Stimulated activated CD4-positive, alpha-beta T cell treated with anti-CD3 and anti-CD28 coated beads, Interleukin-15, amount 100 ng/mL, for 1 hour (primary cell): ENCODE data around the gene PSMD1.
"Not testable (repeated sequence)": the region's sequence is repeated elsewhere in the genome, so short reads cannot be mapped to it uniquely, and the experiment has no call there.

Experiments
- DNase-seq, 2 donors: peaks; one replicate each; pipeline ENCODE4 v3.0.0-alpha.2; 2020; ENCODE audit warnings: low read depth in 1 of 2, low spot score in 1 of 2

The PSMD1 gene

DNA sequence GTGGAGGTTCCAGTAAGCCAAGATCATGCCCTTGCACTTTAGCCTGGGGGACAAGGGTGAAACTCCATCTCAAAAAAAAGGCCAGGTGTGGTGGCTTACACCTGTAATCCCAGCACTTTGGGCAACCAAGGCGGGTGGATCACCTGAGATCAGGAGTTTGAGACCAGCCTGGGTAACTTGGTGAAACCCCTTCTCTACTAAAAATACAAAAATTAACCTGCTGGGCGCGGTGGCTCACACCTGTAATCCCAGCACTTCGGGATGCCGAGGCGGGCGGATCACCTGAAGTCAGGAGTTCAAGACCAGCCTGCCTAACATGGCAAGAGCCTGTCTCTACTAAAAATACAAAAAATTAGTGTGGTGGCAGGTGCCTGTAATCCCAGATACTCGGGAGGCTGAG lies 84.1 kb downstream of the PSMD1 start:
- DNase-seq, result not testable (repeated sequence)

DNA sequence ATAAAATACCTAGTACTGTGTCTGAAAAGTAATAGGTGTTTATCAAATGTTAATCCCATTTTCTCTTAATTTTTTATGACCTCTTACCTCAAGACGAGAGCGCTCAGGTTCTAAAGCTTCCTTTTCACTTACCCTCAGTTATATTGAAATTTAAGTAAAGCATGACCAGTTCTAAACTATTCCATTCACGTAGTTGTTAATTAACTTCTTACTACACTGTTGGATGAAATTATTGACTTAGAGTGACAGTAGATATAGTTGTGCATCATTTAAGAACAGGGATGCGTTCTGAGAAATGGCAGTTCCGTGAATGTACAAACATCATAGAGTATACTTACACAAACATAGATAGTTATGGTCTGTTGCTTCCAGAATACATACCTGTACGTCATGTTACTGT lies 88.2 kb downstream of the PSMD1 start:
- no peak for DNase-seq

DNA sequence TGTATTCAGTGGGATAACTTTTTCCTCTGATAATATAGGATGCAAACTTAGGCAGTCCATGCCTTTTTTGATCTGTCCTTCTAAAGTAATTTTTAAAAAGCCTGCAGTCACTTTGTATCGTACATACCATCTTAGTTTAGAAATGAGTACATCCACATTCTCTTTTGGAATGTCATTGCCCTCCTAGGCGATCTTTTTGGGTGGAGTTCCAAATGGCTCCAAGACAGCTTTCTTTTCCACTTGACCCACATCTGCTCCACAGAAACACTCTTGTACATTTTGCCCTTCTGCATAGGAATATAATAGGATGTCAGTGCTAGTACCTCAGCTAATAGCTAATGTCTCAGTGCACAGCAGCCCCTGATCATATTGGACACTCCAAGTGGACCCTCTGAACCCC lies 90.0 kb downstream of the PSMD1 start:
- DNase-seq, result no peak

DNA sequence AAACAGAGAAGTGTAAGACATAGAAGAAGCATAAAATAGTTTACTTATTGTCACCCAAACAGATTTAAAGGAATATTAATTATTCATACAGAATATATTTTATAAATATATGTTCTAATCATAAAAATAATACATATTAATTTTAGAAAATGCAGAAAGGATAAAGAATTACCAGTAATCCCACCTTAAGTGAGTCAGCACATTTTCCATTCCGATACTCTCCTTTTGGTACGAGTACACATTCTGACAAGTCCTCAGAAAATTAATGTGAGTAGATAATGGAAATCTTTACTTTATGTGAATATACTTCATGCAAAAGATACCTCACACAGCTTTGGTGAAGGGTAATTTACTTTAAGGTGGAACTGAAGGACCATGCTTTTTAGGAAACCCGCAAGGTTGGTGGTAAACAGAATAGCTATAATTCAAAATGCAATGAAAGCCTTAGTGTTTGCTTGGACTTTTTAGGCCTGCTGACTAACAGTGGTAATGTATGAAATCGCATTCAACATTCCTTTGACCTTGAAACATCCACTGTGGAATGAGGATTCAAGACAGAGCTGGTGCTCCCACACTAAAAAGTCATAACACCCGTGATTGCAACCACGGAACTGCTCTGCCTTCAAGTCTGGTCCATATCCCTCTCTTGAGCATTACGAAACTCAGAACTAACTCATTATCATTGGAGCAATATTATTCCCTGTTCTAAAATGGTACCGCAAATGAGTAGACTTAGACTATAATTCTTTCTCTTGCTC lies 96.3 kb downstream of the PSMD1 start:
- DNase-seq, result no peak

DNA sequence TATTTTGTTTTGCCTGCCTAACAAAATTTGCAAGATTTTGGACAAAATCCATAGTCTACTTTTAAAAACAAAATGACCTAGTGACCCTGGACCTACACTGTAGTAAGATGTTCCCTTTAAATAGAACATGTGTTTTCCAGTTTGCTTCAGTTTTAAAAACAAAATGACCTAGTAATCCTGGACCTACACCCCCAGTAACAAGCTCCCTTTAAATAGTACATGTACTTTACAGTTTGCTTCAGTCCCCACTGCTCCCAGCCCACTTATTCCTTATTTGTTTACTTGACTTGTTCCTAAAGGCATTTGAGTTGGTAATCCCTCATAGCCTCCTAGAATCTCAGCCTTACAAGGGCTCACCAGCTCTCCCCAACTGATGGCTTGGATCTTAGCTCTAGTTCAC lies 102.6 kb downstream of the PSMD1 start:
- DNase-seq, result no peak

DNA sequence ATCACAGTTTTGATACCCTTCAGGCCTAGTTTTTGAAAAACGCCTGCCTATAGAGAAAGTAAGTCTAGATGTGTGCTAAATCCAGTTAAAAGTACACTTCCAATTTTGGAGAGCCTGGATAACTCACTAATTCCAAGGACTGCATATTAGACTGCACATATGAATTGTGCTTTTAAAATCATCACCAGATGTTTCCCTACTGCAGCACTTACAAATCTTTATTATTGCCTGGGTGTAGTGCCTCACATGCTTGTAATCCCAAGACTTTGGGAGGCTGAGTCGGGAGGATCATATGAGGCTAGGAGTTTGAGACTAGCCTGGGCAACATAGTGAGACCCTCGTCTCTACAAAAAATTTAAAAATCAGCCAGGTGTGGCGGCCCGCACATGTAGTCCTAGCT lies 104.0 kb downstream of the PSMD1 start:
- DNase-seq, result no peak

DNA sequence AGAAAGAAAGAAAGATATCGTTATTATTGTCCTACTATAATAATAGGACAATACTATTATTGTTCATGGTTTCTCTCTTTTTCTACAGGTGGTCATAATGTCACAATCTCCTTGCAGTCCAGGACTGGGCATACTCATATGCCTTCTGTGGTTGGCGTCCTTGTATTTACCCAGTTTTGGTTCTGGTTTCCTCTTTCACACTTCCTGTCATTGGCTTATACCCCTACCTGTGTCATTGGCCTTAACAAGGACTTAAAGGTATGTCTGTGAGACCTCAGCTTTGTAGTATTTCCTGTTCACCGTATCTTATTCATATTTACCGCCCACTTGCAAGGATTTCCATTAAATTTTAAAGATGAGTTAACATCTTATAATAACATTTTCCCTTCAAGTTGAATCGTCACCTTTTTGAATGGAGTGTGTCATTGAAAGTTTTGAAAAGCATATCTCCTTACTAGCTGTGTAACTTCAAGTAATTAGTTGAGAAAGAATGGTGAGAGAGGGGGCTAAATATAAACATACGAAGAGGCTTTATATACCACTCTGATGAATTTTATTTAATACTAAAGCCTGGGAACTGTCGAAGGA lies 104.7 kb downstream of the PSMD1 start:
- no peak for DNase-seq

DNA sequence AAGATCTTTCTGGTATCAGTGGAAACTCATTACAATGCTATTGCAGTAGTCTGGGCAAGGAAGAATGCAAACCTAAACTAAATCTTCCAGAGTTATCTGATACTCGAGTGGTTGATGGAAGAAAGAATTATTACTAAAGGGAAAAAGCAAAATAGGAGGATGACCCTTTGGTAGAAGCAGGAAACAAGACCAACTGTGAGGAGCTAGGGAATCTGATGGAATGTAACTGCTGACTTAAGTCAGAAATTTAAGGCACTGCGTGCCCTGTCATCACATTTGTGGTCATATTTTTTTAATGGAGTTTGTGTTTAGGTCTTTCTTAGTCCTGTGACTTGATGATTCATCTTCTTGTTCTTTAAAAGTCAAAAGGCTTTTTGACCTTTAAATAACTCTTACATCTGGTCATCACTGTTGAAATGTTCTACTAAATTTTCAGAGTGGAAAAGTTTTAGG lies 105.2 kb downstream of the PSMD1 start:
- no peak for DNase-seq

DNA sequence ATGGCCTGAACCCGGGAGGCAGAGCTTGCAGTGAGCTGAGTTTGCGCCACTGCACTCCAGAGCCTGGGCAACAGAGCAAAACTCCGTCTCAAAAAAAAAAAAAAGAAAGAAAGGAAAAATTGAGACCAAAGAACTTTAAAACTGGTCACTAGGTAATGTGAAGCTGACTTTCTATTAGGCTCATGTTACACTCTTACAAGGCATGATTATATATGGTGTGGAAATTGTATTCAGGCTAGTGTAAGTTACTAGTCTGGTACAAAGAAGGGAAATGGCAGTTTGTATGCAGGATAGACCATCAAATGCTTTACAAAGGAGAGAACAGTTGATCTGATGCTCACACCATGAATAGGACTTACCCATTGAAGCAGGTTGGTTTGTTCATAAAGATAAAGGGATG lies 106.3 kb downstream of the PSMD1 start:
- DNase-seq, result no peak

DNA sequence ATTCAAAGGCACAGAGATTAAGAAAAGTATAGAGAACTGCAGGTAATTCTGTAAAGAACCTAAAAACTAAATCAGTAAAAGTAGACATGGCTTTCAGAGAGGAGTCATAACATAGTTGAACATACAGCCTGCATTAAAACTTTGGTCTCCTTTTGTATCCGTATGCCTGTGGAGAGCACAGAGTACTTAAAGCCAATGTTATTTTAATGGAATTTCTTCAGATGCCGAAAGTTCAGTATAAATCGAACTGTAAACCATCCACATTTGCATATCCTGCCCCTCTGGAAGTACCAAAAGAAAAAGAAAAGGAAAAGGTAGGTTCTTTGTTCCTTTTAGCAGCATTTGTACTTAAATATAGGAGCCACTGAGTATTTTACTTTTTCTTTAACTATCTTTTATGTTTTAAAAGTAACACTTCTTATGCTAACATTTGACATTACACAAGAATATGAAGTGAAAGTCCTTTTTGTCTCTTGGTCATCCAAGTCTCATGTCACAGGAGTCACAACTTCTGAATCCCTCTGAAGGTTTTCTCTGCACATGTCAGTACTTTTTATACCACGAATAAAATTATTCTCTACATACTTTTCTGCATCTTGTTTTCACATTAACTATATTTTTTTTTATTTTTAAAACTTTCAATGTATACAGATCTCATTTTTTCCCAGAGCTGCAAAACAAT lies 106.9 kb downstream of the PSMD1 start:
- no peak for DNase-seq

DNA sequence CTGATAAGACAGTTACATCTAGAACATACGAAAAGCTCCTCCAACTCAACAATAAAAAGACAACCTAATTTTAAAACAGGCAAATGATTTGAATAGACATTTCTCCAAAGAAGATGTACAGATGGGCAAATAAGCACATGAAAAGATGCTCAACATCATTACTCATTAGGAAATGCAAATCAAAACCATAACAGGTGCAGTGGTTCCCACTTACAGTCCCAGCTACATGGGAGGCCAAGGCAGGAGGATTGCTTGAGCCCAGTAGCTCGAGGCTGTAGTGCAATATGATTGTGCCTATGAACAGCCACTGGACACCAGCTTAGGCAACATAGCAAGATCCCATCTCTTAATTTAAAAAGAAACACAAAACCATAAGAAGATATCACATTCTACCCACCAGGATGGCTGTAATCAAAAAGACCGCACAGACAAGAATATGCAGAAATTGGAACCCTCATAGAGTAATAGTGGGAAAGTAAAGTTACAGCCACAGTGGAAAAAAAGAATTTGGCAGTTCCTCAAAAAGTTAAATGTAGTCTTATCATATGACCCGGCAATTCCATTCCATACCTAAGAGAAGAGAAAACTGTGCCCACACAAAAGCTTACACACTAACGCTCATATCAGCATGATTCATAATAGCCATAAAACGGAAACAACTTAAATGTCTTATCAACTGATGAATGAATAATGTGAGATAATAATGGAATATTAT lies 111.2 kb downstream of the PSMD1 start:
- DNase-seq, result no peak

DNA sequence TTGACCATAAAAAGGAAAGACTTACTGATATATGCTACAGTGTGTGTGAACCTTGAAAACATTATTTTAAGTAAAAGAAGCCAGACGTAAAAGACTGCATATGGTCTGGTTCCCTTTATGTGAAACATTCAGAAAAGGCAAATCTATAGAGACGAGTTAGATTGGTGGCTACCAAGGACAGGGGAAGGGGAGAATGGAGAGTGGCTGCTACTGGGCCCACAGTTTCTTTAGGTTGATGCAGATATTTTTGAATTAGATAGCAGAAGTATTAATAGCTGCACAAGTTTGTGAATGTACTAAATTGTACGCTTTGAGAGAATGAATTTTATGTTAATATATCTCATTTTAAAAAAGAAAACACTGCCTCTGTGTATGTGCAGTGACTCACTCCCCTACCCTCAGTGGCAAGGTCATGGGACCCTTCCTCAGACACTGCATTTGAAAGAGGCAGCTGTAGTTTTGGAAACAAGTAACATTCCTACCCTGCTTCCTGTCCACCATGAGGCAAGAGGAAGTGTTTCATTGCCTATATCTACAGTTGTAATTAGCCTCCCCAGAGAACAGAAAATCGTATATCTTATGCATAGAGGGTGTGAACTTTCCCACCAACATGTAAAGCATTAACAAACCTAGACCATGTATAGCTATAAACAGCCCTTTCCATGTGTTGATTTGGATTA lies 111.9 kb downstream of the PSMD1 start:
- no peak for DNase-seq

DNA sequence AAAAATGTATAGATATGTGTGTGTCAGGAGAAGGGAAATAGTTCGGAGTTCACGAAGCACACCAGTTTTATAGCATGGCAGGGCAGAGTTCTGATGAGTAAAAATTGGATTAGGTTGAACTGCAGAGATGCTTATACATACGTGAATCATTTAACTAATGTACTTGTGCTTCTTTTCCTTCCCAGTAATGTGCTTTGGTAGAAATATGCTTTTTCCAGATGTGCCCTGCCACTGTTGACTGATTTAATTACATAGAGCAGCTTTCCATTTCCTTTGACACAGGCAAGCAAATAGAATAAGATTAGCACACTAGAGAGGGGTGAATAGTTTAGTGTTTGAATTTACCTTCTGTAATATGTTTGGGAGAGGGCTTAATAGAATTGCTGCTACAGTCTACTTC lies 112.8 kb downstream of the PSMD1 start:
- no peak for DNase-seq

DNA sequence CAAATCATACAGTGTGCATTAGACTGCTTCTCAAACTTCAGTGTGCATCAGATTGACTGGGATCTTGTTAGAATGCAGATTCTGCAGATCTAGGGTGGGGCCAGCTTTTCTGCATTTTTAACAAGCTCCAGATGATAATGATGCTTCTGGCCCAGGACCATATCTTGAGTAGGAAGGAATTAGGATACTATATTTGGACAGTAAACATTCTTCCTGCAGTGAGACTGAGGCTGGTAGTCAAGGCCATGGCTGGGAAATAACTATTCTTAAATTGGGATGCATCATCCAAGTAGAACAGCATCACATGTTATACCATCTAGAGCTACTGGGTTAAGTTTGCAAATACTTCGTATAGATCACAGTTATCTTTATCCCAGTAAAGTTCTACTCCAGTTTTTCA lies 113.4 kb downstream of the PSMD1 start:
- DNase-seq, result no peak

DNA sequence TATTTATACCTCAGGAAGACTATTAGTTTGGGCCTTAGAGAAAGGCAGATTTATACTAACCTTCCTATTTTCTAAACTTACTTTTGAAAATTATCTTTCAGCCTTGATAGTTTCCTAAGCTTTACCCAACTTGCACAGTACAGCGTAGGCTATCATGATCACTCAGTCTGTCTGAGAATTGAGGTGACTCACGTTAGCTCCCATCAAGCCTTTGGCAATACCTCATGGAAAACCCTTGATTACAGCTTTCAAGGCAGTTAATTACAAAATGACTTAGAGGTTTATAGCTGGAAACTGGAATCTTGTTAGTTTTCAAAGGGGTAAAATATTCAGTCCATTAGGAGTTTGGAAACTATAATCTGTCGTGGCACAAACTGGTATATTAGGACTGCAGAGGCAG lies 115.4 kb downstream of the PSMD1 start:
- no peak for DNase-seq

DNA sequence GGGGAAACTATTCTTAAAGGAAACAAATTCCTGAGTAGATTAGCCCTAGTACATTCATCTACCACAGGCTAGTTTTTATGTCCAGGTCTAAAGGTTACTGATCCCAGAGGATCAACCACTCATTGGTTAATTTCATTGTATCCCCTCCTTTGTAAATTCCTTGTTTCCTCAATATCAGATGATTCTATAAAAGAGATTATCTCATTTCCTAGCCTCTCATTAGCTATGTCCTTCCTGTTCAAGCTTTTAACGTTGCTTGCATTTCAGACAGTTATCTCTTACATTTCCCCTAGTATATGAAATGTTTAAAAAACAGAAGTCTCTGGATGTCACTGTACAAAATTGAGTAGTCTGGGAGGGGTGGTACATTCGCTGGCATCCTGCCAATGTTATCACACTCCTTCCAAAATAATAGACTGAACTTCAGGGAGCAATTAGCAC lies 117.6 kb downstream of the PSMD1 start:
- no peak for DNase-seq

DNA sequence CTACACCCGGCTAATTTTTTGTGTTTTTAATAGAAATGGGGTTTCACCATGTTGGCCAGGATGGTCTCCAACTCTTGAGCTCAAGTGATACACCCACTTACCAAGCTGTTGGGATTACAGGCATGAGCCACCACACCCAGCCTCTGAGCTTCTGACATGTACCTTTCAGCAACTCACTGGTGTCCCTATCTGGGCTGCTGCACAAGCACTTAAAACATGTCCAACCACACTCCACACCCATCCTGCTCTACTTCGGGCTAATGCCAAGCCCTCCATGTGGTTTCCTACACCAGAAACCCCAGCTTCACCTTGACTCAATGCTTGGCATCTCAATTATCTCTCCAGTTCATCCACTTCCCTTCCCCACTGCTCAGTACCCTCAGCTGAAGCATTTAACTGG lies 119.4 kb downstream of the PSMD1 start:
- no peak for DNase-seq

DNA sequence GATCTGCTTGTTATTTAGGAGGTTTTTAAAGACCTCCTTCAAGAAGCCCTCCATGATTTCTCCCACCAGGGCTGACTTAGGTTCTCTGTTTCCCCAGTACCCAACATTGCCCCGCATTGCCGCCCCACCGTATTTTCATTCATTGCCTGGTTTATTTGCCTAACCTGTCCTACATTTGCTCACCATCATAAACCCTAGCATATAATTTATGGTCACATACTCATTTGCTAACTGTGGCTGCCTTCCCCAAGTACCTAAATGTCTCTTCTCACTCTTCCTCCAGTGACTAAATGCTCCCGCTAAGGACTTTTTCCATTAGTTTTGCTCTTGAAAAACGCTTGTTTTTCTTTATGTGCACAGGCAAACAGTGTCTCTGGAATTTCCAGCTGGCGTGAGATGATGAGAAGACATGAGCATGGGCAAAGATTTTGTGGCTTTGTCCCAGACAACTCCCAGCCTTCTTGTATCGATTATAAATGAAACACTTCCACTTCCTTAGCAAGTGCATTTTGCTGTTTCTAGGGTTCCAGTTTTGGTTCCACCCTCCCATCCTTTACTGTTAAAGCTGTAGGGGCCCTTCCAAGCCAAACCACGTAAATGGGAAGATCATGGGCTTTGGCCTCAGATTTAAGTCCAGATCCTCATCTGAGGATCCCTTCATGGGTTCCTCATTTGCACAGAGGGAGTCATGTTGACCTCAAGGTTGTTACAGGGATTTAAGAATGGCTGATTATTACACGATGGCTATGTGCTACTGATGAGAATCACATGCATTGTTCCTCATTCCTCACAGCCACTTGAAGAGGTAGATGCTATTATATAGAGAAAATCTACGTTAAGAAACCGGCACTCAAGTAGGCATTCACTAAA lies 120.7 kb downstream of the PSMD1 start:
- DNase-seq, result no peak

DNA sequence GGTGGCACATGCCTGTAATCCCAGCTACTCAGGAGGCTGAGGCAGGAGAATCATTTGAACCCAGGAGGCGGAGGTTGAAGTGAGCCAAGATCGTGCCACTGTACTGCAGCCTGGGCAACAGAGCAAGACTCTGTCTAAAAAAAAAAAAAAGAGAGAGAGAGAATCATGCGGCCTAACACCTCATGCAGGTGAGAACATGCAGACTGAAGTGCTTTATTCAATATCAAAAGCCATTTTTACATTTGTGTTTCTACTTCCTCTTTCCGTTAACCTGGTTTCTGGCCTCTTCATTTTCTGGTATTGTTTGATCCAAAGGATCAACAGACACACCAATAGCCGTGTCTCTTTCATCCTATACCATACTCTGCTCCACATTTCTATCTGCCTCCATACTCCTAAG lies 122.1 kb downstream of the PSMD1 start:
- DNase-seq, result not testable (repeated sequence)

DNA sequence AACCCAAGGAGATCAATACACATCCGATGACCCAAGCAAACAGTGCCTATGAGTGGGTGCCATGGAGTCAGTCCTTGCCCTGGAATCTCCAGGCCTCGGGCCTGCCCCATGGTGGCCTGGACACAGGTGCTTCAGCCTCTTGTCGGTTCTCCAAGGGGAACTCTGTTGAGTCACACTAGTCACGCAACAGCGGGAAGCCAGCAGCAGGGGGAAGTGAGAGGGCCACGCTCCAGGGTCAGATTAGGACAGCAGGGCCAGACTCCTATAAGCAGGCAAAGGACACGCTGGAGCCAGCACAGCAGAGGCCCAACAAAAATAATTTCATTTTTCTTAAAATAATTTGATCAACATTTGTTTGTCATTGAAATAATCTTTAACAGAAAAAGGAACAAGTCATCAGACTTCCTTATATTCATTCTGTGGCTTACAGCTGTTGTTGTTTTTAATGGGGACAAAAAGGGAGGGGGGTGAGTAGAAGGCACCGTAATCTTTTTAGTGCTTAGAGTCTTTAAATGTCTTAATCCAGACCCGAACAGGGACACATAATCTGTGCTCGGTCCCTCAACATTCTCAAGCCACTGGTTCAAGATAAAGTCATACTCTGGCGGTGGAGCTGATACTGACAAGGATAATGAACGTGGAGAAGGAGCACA lies 125.3 kb downstream of the PSMD1 start:
- no peak for DNase-seq
